Measurements from ENCODE around the gene KIF11.
"Not testable (repeated sequence)": the region's sequence is repeated elsewhere in the genome, so short reads cannot be mapped to it uniquely, and the experiment has no call there.

KIF11 gene

DNA sequence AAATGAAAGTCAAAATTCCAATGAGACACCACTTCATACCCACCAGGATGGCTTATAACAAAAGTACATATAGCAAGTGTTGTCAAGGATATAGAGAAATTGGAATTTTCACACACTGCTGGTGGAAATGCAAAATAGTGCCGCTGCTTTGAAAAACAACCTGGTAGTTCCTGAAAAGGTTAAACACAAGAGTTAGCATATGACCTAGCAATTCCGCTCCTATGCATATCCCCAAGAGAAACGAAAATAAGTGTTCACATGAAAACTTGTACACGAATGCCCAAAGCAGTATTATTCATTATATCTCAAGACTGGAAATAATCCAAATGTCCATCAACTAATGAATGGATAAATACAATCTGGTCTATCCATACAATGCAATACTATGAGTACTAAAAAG lies 33.9 kb upstream of the KIF11 start:
- DNase-seq (ENCODE audit: low spot score): no peak
- Histone ChIP-seq H3K4me3 (no peak overlapping the region), H3K27ac (no peak overlapping the region)
- TF ChIP-seq, protein P1, sequence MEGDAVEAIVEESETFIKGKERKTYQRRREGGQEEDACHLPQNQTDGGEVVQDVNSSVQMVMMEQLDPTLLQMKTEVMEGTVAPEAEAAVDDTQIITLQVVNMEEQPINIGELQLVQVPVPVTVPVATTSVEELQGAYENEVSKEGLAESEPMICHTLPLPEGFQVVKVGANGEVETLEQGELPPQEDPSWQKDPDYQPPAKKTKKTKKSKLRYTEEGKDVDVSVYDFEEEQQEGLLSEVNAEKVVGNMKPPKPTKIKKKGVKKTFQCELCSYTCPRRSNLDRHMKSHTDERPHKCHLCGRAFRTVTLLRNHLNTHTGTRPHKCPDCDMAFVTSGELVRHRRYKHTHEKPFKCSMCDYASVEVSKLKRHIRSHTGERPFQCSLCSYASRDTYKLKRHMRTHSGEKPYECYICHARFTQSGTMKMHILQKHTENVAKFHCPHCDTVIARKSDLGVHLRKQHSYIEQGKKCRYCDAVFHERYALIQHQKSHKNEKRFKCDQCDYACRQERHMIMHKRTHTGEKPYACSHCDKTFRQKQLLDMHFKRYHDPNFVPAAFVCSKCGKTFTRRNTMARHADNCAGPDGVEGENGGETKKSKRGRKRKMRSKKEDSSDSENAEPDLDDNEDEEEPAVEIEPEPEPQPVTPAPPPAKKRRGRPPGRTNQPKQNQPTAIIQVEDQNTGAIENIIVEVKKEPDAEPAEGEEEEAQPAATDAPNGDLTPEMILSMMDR (IDR thresholded peaks at IDR 0.05): no peak

DNA sequence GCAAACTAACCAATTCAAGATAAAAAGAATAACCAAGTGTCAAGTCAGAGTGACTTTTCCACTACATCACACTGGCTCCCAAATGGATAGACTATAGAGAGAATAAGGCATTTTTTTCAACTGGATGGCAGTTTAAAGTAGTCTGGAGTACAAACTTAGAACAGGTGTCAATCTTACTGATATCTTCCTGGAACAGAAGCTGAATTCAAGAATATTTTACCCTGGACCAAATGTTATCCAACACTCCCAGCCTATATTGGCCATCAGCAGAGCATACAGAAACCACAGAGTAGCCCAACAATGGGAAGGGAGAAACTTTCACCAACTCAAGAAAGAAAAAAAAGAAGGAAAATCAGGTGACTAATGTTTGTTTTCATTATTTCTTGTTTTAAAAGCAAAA lies 30.5 kb upstream of the KIF11 start:
- DNase-seq (ENCODE audit: low spot score): no peak
- TF ChIP-seq, protein P1 (IDR thresholded peaks at IDR 0.05): no peak
- Histone ChIP-seq H3K4me3 (no peak overlapping the region), H3K27ac (no peak overlapping the region)

DNA sequence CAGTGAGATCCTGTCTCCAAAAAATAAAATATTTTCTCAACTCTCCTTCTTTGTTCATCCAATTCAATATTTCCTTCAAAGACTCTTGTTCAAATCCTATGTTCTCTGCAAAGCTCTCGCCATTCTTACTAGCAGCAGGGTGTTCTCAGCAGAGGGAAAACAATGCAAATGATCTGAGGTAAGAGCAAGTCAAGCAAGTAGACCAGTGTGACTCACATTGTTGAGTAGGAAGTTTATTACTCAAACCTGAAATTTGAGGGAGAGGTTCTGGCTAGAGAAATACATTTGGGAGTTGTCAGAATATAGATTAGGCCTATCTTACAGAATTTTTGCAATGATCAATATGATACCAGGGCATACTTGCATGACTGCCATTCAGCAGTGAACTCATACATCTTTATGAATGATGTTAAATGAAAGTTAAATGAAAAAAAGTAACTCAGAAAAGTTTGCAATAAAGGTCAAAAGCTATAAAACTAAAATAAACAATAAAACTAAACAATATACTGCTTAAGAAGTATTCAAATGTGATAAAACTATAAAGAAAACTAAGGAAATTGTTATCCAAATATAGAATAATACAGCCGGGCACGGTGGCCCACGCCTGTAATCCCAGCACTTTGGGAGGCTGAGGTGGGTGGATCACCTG lies 24.9 kb upstream of the KIF11 start:
- H3K27ac ChIP-seq: no peak overlapping the region
- TF ChIP-seq, protein P1 (IDR thresholded peaks at IDR 0.05): no peak
- no peak overlapping the region for H3K4me3 ChIP-seq
- no peak for DNase-seq (ENCODE audit: low spot score)

DNA sequence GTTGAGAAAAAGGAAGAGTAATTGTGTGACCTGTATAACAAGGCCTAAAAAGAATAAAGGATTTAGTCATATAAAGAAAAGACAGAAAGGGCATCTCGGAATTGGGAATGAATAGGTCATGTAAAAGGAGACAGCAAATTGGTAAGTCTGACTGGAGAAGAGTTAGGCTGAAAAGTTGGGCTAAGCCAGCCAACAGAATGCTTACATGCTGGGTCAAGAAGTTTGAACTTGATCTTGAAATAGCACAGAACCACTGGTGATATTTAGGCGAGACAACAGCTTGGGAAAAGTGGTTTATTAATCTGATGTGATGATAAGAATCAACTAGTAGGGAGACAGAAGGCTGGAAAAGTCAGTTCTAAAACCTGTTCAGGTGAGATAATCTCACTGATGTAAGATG lies 23.9 kb upstream of the KIF11 start:
- TF ChIP-seq, protein P1 (IDR thresholded peaks at IDR 0.05): no peak
- DNase-seq (ENCODE audit: low spot score): no peak
- no peak overlapping the region for H3K4me3 ChIP-seq
- no peak overlapping the region for H3K27ac ChIP-seq

DNA sequence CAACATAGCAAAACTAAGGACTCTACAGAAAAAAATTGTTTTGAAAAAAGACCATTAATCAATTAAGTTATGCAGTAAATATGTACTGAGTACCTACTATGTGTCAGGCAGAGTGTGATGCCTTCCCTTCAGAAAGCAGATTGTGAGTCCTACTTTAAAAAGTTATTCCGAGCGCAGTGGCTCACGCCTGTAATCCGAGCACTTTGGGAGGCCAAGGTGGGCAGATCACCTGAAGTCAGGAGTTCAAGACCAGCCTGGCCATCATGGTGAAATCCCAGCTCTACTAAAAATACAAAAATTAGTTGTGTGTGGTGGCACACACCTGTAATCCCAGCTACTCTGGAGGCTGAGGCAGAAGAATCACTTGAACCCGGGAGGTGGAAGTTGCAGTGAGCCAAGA lies 23.3 kb upstream of the KIF11 start:
- H3K4me3 ChIP-seq; H3K27ac ChIP-seq; DNase-seq (ENCODE audit: low spot score): not testable (repeated sequence)

DNA sequence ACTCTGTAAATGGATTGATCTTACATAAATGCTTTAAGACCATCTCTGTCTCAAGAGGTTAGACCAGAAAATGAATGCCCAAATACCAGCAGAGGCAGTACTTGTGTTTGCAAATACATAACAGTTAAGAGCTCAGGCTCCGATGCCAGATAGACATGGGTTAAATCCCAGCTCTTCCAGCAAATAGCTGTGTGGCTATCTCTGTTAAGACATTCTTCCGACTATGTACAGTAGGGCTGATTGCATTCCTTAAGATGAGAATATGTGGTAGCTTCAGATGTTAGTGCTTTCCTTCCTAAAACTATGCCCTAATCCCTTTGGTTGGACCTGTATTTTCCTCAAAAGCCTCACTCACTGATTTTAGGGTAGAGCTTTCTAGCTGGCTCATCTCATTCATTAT lies 21.3 kb upstream of the KIF11 start:
- TF ChIP-seq, protein P1 (IDR thresholded peaks at IDR 0.05): no peak
- Histone ChIP-seq H3K4me3 (peak overlapping the region; percentile 4), H3K27ac (no peak overlapping the region)
- DNase-seq (ENCODE audit: low spot score): no peak

DNA sequence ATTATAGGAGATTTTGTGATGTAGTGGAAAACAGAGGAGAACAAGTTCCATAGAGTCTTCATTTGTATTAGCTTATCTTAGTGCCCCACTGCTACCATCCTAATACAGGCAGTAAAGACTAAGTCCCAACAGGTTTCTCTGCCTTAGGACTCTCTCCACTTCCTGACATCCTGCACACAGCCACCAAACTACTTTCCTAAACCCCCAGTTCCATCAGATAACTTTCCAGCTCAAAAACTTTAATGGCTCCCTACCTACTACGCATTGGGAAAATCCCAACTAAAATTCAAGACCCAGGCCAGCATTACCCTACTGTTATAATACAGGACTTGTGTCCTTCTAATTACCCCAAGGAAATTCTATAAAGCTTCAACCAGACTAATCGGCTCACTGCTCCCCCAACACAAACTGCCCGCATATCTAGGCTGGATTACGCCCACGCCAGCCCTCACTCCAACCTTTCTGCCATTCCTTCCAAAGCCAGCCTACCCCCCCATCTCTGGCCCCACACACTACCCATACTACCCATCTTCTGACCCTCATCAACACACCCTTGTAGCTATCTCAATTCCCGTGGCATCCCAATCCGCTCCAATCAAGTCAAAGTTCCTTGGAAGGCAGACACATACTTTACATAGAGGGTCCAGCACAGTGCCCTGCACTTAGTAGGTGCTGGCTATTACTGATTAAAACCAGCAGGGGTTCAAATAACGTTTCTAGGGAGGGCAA lies 20.4 kb upstream of the KIF11 start:
- DNase-seq (ENCODE audit: low spot score): no peak
- H3K27ac ChIP-seq: peak overlapping the region; percentile 84 to 98
- TF ChIP-seq, protein P1 (IDR thresholded peaks at IDR 0.05): no peak
- peak overlapping the region; percentile 89 for H3K4me3 ChIP-seq
